Gastrocnemius medialis (tissue), 4 donors: ENCODE data around the gene SFXN1. TPM values are rescaled to one million over a fixed set of nuclear protein-coding genes. Genes with fewer than 3 reads are reported as not detected.

ENCODE experiments used
- ATAC-seq, 2 donors: fragments of 150-250 bp; one replicate each; pipeline ENCODE4 v1.9.1; 2016
- DNase-seq, 2 donors: peaks; one replicate each; pipeline ENCODE4 v3.0.0-alpha.2; 2019
- H3K27ac ChIP-seq, 4 donors: fragments of 200-600 bp; sonication (generic); 1 replicate in 1 of 4; 2 replicates in 3 of 4; pipeline ENCODE4 v1.5.1; 2016 to 2018; ENCODE audit warnings: mild to moderate bottlenecking in 2 of 4, moderate library complexity in 1 of 4
- H3K27me3 ChIP-seq, 3 donors: fragments of 200-600 bp; sonication (generic) in 2 of 3; 1 replicate in 1 of 3; 2 replicates in 2 of 3; pipeline versions ENCODE4 v1.5.1 to v1.6.0; 2016 to 2019; ENCODE audit warnings: mild to moderate bottlenecking in 1 of 3, moderate library complexity in 1 of 3
- H3K36me3 ChIP-seq, 2 donors: fragments of 200-600 bp; sonication (generic) in 1 of 2; one replicate each; pipeline ENCODE4 v1.5.1; 2017 to 2018
- H3K4me1 ChIP-seq, 2 donors: fragments of 200-600 bp; sonication (generic) in 1 of 2; one replicate each; pipeline ENCODE4 v1.5.1; 2016 to 2017; ENCODE audit warnings: mild to moderate bottlenecking in 2 of 2
- H3K4me3 ChIP-seq, 4 donors: fragments of 200-600 bp; sonication (generic) in 3 of 4; 1 replicate in 1 of 4; 2 replicates in 3 of 4; pipeline ENCODE4 v1.5.1; 2016 to 2019; ENCODE audit warnings: mild to moderate bottlenecking in 2 of 4
- H3K9me3 ChIP-seq, 3 donors: fragments of 200-600 bp; sonication (generic) in 2 of 3; 1 replicate in 1 of 3; 2 replicates in 2 of 3; pipeline ENCODE4 v1.5.1; 2016 to 2019
- POLR2A ChIP-seq, 2 donors: fragments of 450-650 bp; IDR thresholded peaks; one replicate each; pipeline ENCODE4 v1.6.1; 2017; ENCODE audit warnings: antibody characterized with exemption in 2 of 2, mild to moderate bottlenecking in 2 of 2, moderate library complexity in 2 of 2
- in situ Hi-C, 4 donors: fragments of 200-750 bp; cut with MboI; loops; one replicate each; pipeline versions ENCODE4 v1.15.0 to v1.8.0; 2017; ENCODE audit warnings: low sequenced_read_pairs in 4 of 4
- intact Hi-C: fragments of 100-400 bp; cut with DNase I; formaldehyde crosslinking; loops from one replicate; pipeline ENCODE4 v1.15.1; 2023; ENCODE audit warnings: low total_unique reads
- total RNA-seq, 4 donors: library from RNA; depleted of rRNA; stranded (reverse); fragments of >200 nt; gene quantifications; one replicate each; pipeline versions ENCODE4 v1.1.0 to v1.2.3, GENCODE V29; 2016
- TF ChIP-seq, protein P1 (sequence below), 5 experiments: fragments of 450-650 bp in 3 of 5; fragments of 200-600 bp in 2 of 5; sonication (generic) in 2 of 5; IDR thresholded peaks in 4 of 5; conservative IDR thresholded peaks in 1 of 5; 1 replicate in 4 of 5; 2 replicates in 1 of 5; pipeline ENCODE4 v1.5.1; 2016 to 2019; ENCODE audit warnings: antibody characterized with exemption in 5 of 5, mild to moderate bottlenecking in 3 of 5, moderate library complexity in 3 of 5

The SFXN1 gene
- total RNA-seq, 4 donors from 2014 or later: 5.8 to 16.7 (median 13.1) TPM

DNA sequence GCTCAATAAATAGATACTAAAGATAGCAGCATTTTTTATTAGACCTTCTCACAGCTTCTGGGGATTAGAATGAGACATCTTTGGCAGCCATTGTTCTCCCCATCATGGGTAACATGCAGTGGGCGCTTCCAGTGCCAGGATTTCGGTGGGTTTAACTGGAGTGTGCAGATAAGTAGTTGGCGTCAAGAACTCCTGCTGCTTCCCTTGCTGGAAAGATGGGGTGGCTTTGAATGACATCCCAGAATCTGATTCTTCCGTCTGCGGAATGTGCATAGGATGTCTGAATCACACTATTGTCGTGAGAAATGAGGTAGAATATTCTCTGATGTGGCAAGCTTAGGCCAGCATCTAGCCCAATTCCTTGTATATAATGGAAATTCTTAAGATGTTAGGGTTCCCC, 7.3 kb downstream of the SFXN1 start:
- ATAC-seq: no peak
- Histone ChIP-seq H3K27ac (no peak overlapping the region), H3K9me3 (no peaks in the 10 kb centered on the region), H3K27me3 (no peaks in the 10 kb centered on the region), H3K36me3 (no peaks in the 10 kb centered on the region), H3K4me3 (no peak overlapping the region), H3K4me1 (peaks cover 0 to 3% of the 10 kb centered on the region in 2 donors)
- intact Hi-C loops (no loop called here), in situ Hi-C loops (no loop called here)
- DNase-seq: no peak
- TF ChIP-seq, protein P1, sequence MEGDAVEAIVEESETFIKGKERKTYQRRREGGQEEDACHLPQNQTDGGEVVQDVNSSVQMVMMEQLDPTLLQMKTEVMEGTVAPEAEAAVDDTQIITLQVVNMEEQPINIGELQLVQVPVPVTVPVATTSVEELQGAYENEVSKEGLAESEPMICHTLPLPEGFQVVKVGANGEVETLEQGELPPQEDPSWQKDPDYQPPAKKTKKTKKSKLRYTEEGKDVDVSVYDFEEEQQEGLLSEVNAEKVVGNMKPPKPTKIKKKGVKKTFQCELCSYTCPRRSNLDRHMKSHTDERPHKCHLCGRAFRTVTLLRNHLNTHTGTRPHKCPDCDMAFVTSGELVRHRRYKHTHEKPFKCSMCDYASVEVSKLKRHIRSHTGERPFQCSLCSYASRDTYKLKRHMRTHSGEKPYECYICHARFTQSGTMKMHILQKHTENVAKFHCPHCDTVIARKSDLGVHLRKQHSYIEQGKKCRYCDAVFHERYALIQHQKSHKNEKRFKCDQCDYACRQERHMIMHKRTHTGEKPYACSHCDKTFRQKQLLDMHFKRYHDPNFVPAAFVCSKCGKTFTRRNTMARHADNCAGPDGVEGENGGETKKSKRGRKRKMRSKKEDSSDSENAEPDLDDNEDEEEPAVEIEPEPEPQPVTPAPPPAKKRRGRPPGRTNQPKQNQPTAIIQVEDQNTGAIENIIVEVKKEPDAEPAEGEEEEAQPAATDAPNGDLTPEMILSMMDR (IDR thresholded peaks at IDR 0.05 in 4 of 5, conservative IDR thresholded peaks at IDR 0.05 in 1 of 5): no peak
- no peak for TF ChIP-seq POLR2A (IDR thresholded peaks at IDR 0.05)

- Histone ChIP-seq H3K27me3 (no peaks in the 10 kb centered on the region), H3K4me1 (no peaks in the 10 kb centered on the region), H3K27ac (no peak overlapping the region), H3K4me3 (no peak overlapping the region), H3K9me3 (no peaks in the 10 kb centered on the region), H3K36me3 (peaks cover 0 to 5% of the 10 kb centered on the region in 2 donors)
- intact Hi-C loops (no loop called here), in situ Hi-C loops (no loop called here)
- DNase-seq (no peak), ATAC-seq (no peak)
- TF ChIP-seq, protein P1 (IDR thresholded peaks at IDR 0.05 in 4 of 5, conservative IDR thresholded peaks at IDR 0.05 in 1 of 5): no peak
- no peak for TF ChIP-seq POLR2A (IDR thresholded peaks at IDR 0.05)
Observed at GRCh38 chr5:175487514-175488222, 9.3 kb downstream of the SFXN1 start.

- Histone ChIP-seq H3K4me3 (no peak overlapping the region), H3K9me3 (no peaks in the 10 kb centered on the region), H3K4me1 (no peaks in the 10 kb centered on the region), H3K36me3 (peaks cover 0 to 6% of the 10 kb centered on the region in 2 donors), H3K27me3 (no peaks in the 10 kb centered on the region), H3K27ac (no peak overlapping the region)
- no peak for DNase-seq
- no peak for TF ChIP-seq POLR2A (IDR thresholded peaks at IDR 0.05)
- TF ChIP-seq, protein P1 (IDR thresholded peaks at IDR 0.05 in 4 of 5, conservative IDR thresholded peaks at IDR 0.05 in 1 of 5): no peak
- intact Hi-C loops (no loop called here), in situ Hi-C loops (no loop called here)
- no peak for ATAC-seq
Observed at GRCh38 chr5:175489693-175490443, 11.5 kb downstream of the SFXN1 start.

DNA sequence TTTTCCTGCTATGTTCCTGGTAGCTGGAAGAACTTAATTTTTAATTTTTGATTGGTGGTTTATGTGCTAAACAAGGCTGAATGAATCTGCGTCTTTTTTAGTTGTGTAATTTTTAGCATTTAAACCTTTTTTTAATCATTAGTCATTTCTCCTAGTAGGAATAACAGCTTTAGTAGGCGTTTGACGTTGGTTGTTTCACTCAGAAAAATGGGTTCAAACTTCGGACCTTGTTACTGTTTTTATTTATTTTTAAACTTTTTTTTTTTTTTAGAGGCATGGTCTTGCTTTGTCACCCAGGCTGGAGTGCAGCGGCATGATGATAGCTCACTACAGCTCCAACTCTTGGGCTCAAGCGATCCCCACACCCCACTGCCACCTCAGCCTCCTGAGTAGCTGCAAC, 12.9 kb downstream of the SFXN1 start:
- peaks cover 0 to 6% of the 10 kb centered on the region in 2 donors for H3K36me3 ChIP-seq
- ATAC-seq: no peak
- no peak for DNase-seq

More for the DNA sequence above, 12.9 kb downstream of the SFXN1 start:
- TF ChIP-seq, protein P1 (IDR thresholded peaks at IDR 0.05 in 4 of 5, conservative IDR thresholded peaks at IDR 0.05 in 1 of 5): no peak
- TF ChIP-seq POLR2A (IDR thresholded peaks at IDR 0.05): no peak
- H3K27me3 ChIP-seq: no peaks in the 10 kb centered on the region
- H3K27ac ChIP-seq: no peak overlapping the region
- H3K4me3 ChIP-seq: no peak overlapping the region
- intact Hi-C loops: no loop called here
- H3K9me3 ChIP-seq: no peaks in the 10 kb centered on the region
- no peaks in the 10 kb centered on the region for H3K4me1 ChIP-seq
- in situ Hi-C loops: no loop called here
